NB4 (cell line): ENCODE data around the gene FRMPD4.

Source experiments
- CTCF ChIP-seq: IDR thresholded peaks from one replicate; pipeline ENCODE4 v1.5.1; 2012; ENCODE audit warnings: low read depth, low read length
- MYC ChIP-seq: IDR thresholded peaks from 2 replicates; pipeline ENCODE4 v1.6.1; 2011; ENCODE audit warnings: low read depth, low read length
- POLR2A ChIP-seq: IDR thresholded peaks from 2 replicates; pipeline ENCODE4 v1.6.1; 2011; ENCODE audit warnings: mild to moderate bottlenecking; ENCODE audit not compliant: insufficient read length; ENCODE audit errors: extremely low read depth
- TF ChIP-seq, protein P1 (sequence below): IDR thresholded peaks from 2 replicates; pipeline ENCODE4 v1.6.1; 2011; ENCODE audit warnings: low read depth, low read length

- TF ChIP-seq CTCF (no peak), MYC (no peak), POLR2A (no peak)
- TF ChIP-seq, protein P1, sequence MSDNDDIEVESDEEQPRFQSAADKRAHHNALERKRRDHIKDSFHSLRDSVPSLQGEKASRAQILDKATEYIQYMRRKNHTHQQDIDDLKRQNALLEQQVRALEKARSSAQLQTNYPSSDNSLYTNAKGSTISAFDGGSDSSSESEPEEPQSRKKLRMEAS: no peak
Observed at GRCh38 chrX:12239356-12240082, 101.2 kb downstream of the FRMPD4 start.
